Epithelial cell of esophagus (primary cell): Measurements from ENCODE around the gene ENO2.
A peak's percentile ranks its signal among the peaks of the same experiment; 100 is the strongest.
"Not testable (repeated sequence)": the region's sequence is repeated elsewhere in the genome, so short reads cannot be mapped to it uniquely, and the experiment has no call there.

Source experiments
- DNase-seq: peaks from one replicate; pipeline ENCODE4 v3.0.0; 2010; ENCODE audit warnings: low read depth
- H3K4me3 ChIP-seq: 2 replicates; pipeline ENCODE4 v1.5.1; 2011; ENCODE audit warnings: mild to moderate bottlenecking, low read length, control low read depth
- CTCF ChIP-seq: IDR thresholded peaks from 2 replicates; pipeline ENCODE4 v1.5.1; 2011; ENCODE audit warnings: low read depth, mild to moderate bottlenecking, low read length, control low read depth, inconsistent platforms; ENCODE audit not compliant: insufficient read depth; ENCODE audit errors: missing control alignments

ENO2 gene

GRCh38 chr12:6902448-6902847, 11.9 kb upstream of the ENO2 start:
- TF ChIP-seq CTCF = no peak
- DNase-seq = no peak

GRCh38 chr12:6903722-6904121, 10.7 kb upstream of the ENO2 start:
- TF ChIP-seq CTCF = no peak
- H3K4me3 ChIP-seq = no peak overlapping the region
- no peak for DNase-seq

More at GRCh38 chr12:6902448-6902847, 11.9 kb upstream of the ENO2 start:
- no peak overlapping the region for H3K4me3 ChIP-seq

GRCh38 chr12:6904280-6905276, 9.8 kb upstream of the ENO2 start, which contains the start of gene LRRC23:
LRRC23 (plus strand) TSS chr12:6904822; CDS start chr12:6905634, 812 bp downstream.
- no peak for TF ChIP-seq CTCF
- DNase-seq = peak; percentile 97
- peak within 1 kb of the TSS; percentile 79 for H3K4me3 ChIP-seq

- H3K4me3 ChIP-seq = peak overlapping the region; percentile 79
- TF ChIP-seq CTCF = no peak
- DNase-seq = no peak
Measured at GRCh38 chr12:6905414-6906040, 8.9 kb upstream of the ENO2 start.

- not testable (repeated sequence) for H3K4me3 ChIP-seq, DNase-seq
Measured at GRCh38 chr12:6908141-6908540, 6.2 kb upstream of the ENO2 start.

GRCh38 chr12:6909421-6910145, 4.8 kb upstream of the ENO2 start:
- DNase-seq = no peak
- TF ChIP-seq CTCF = no peak
- no peak overlapping the region for H3K4me3 ChIP-seq

- no peak overlapping the region for H3K4me3 ChIP-seq
- no peak for DNase-seq
- no peak for TF ChIP-seq CTCF
Measured at GRCh38 chr12:6912164-6912935, 2.0 kb upstream of the ENO2 start.
